Measurements from ENCODE around the gene PPAN.

Gene PPAN

GRCh38 chr19:10106100-10106936, at the start of gene PPAN:
Gene PPAN, plus strand, starts transcription at chr19:10106362. Its CDS starts 33 bp downstream, at chr19:10106395.
- Histone ChIP-seq H3K4me3 (ENCODE audit: low read length) (peak within 1 kb of the TSS; percentile 98), H3K9me3 (ENCODE audit: insufficient read depth, low read depth, low read length) (no peaks in the 10 kb centered on the region), H3K36me3 (ENCODE audit: insufficient read depth, low read depth, low read length) (peaks cover 42% of the 10 kb centered on the region), H3K9ac (ENCODE audit: low read depth, low read length) (peak within 1 kb of the TSS; percentile 96), H3K27ac (ENCODE audit: low read length) (peak within 1 kb of the TSS; percentile 81), H3K4me1 (ENCODE audit: insufficient read depth, low read length) (no peaks in the 10 kb centered on the region; the same call in 1 of the 2 replicates), H3K27me3 (ENCODE audit: insufficient read depth, low read length) (no peaks in the 10 kb centered on the region)

GRCh38 chr19:10061717-10062310, 44.3 kb upstream of the PPAN start:
- Histone ChIP-seq H3K27ac (ENCODE audit: low read length) (no peak overlapping the region), H3K36me3 (ENCODE audit: insufficient read depth, low read depth, low read length) (no peaks in the 10 kb centered on the region), H3K9ac (ENCODE audit: low read depth, low read length) (no peak overlapping the region), H3K27me3 (ENCODE audit: insufficient read depth, low read length) (peaks cover 26% of the 10 kb centered on the region), H3K4me1 (ENCODE audit: insufficient read depth, low read length) (no peaks in the 10 kb centered on the region), H3K4me3 (ENCODE audit: low read length) (no peak overlapping the region), H3K9me3 (ENCODE audit: insufficient read depth, low read depth, low read length) (no peaks in the 10 kb centered on the region)

- Histone ChIP-seq H3K4me3 (ENCODE audit: low read length) (no peak overlapping the region), H3K27me3 (ENCODE audit: insufficient read depth, low read length) (peaks cover 8% of the 10 kb centered on the region), H3K4me1 (ENCODE audit: insufficient read depth, low read length) (no peaks in the 10 kb centered on the region), H3K36me3 (ENCODE audit: insufficient read depth, low read depth, low read length) (no peaks in the 10 kb centered on the region), H3K27ac (ENCODE audit: low read length) (no peak overlapping the region), H3K9me3 (ENCODE audit: insufficient read depth, low read depth, low read length) (no peaks in the 10 kb centered on the region), H3K9ac (ENCODE audit: low read depth, low read length) (no peak overlapping the region)
Measured at GRCh38 chr19:10068205-10068604, 38.0 kb upstream of the PPAN start.

- Histone ChIP-seq H3K9me3 (ENCODE audit: insufficient read depth, low read depth, low read length) (peaks cover 4% of the 10 kb centered on the region), H3K27me3 (ENCODE audit: insufficient read depth, low read length) (peaks cover 2% of the 10 kb centered on the region; the same call in 1 of the 2 replicates), H3K4me3 (ENCODE audit: low read length) (no peak overlapping the region), H3K4me1 (ENCODE audit: insufficient read depth, low read length) (no peaks in the 10 kb centered on the region), H3K9ac (ENCODE audit: low read depth, low read length) (no peak overlapping the region), H3K36me3 (ENCODE audit: insufficient read depth, low read depth, low read length) (no peaks in the 10 kb centered on the region), H3K27ac (ENCODE audit: low read length) (no peak overlapping the region)
Measured at GRCh38 chr19:10069046-10069445, 37.1 kb upstream of the PPAN start.

GRCh38 chr19:10070730-10071446, 35.3 kb upstream of the PPAN start:
- Histone ChIP-seq H3K4me1 (ENCODE audit: insufficient read depth, low read length) (no peaks in the 10 kb centered on the region), H3K9me3 (ENCODE audit: insufficient read depth, low read depth, low read length) (peaks cover 7% of the 10 kb centered on the region), H3K36me3 (ENCODE audit: insufficient read depth, low read depth, low read length) (no peaks in the 10 kb centered on the region), H3K27ac (ENCODE audit: low read length) (no peak overlapping the region), H3K27me3 (ENCODE audit: insufficient read depth, low read length) (peaks cover under 1% of the 10 kb centered on the region; the same call in 1 of the 2 replicates), H3K4me3 (ENCODE audit: low read length) (no peak overlapping the region), H3K9ac (ENCODE audit: low read depth, low read length) (no peak overlapping the region)

GRCh38 chr19:10074153-10074552, 32.0 kb upstream of the PPAN start:
- H3K9ac ChIP-seq (ENCODE audit: low read depth, low read length) = no peak overlapping the region
- peaks cover 7% of the 10 kb centered on the region for H3K9me3 ChIP-seq (ENCODE audit: insufficient read depth, low read depth, low read length)
- H3K27ac ChIP-seq (ENCODE audit: low read length) = no peak overlapping the region
- H3K4me1 ChIP-seq (ENCODE audit: insufficient read depth, low read length) = no peaks in the 10 kb centered on the region
- no peaks in the 10 kb centered on the region for H3K36me3 ChIP-seq (ENCODE audit: insufficient read depth, low read depth, low read length)
- peaks cover 10% of the 10 kb centered on the region for H3K27me3 ChIP-seq (ENCODE audit: insufficient read depth, low read length)
- H3K4me3 ChIP-seq (ENCODE audit: low read length) = no peak overlapping the region

GRCh38 chr19:10076535-10076934, 29.6 kb upstream of the PPAN start:
- Histone ChIP-seq H3K36me3 (ENCODE audit: insufficient read depth, low read depth, low read length) (no peaks in the 10 kb centered on the region), H3K9ac (ENCODE audit: low read depth, low read length) (no peak overlapping the region), H3K9me3 (ENCODE audit: insufficient read depth, low read depth, low read length) (peaks cover 7% of the 10 kb centered on the region), H3K4me3 (ENCODE audit: low read length) (no peak overlapping the region), H3K4me1 (ENCODE audit: insufficient read depth, low read length) (no peaks in the 10 kb centered on the region), H3K27ac (ENCODE audit: low read length) (no peak overlapping the region), H3K27me3 (ENCODE audit: insufficient read depth, low read length) (peaks cover 10% of the 10 kb centered on the region)

GRCh38 chr19:10078329-10078728, 27.8 kb upstream of the PPAN start:
- Histone ChIP-seq H3K27me3 (ENCODE audit: insufficient read depth, low read length) (peaks cover 10% of the 10 kb centered on the region), H3K36me3 (ENCODE audit: insufficient read depth, low read depth, low read length) (no peaks in the 10 kb centered on the region), H3K4me3 (ENCODE audit: low read length) (no peak overlapping the region), H3K27ac (ENCODE audit: low read length) (no peak overlapping the region), H3K9ac (ENCODE audit: low read depth, low read length) (no peak overlapping the region), H3K4me1 (ENCODE audit: insufficient read depth, low read length) (no peaks in the 10 kb centered on the region), H3K9me3 (ENCODE audit: insufficient read depth, low read depth, low read length) (peaks cover 7% of the 10 kb centered on the region)

- H3K4me1 ChIP-seq (ENCODE audit: insufficient read depth, low read length) = no peaks in the 10 kb centered on the region
- H3K9ac ChIP-seq (ENCODE audit: low read depth, low read length) = no peak overlapping the region
- peaks cover 16% of the 10 kb centered on the region for H3K27me3 ChIP-seq (ENCODE audit: insufficient read depth, low read length)
- H3K27ac ChIP-seq (ENCODE audit: low read length) = no peak overlapping the region
- no peak overlapping the region for H3K4me3 ChIP-seq (ENCODE audit: low read length)
- H3K9me3 ChIP-seq (ENCODE audit: insufficient read depth, low read depth, low read length) = peaks cover 3% of the 10 kb centered on the region
- H3K36me3 ChIP-seq (ENCODE audit: insufficient read depth, low read depth, low read length) = no peaks in the 10 kb centered on the region
Measured at GRCh38 chr19:10079031-10079453, 27.1 kb upstream of the PPAN start.

- H3K9ac ChIP-seq (ENCODE audit: low read depth, low read length) = no peak overlapping the region
- peaks cover 32% of the 10 kb centered on the region for H3K27me3 ChIP-seq (ENCODE audit: insufficient read depth, low read length)
- H3K27ac ChIP-seq (ENCODE audit: low read length) = no peak overlapping the region
- no peak overlapping the region for H3K4me3 ChIP-seq (ENCODE audit: low read length)
- H3K4me1 ChIP-seq (ENCODE audit: insufficient read depth, low read length) = no peaks in the 10 kb centered on the region
- H3K9me3 ChIP-seq (ENCODE audit: insufficient read depth, low read depth, low read length) = no peaks in the 10 kb centered on the region
- no peaks in the 10 kb centered on the region for H3K36me3 ChIP-seq (ENCODE audit: insufficient read depth, low read depth, low read length)
Measured at GRCh38 chr19:10083911-10084310, 22.3 kb upstream of the PPAN start.

GRCh38 chr19:10084803-10085202, 21.4 kb upstream of the PPAN start:
- Histone ChIP-seq H3K9ac (ENCODE audit: low read depth, low read length) (no peak overlapping the region), H3K36me3 (ENCODE audit: insufficient read depth, low read depth, low read length) (no peaks in the 10 kb centered on the region), H3K9me3 (ENCODE audit: insufficient read depth, low read depth, low read length) (no peaks in the 10 kb centered on the region), H3K4me3 (ENCODE audit: low read length) (no peak overlapping the region), H3K4me1 (ENCODE audit: insufficient read depth, low read length) (no peaks in the 10 kb centered on the region), H3K27me3 (ENCODE audit: insufficient read depth, low read length) (peaks cover 32% of the 10 kb centered on the region), H3K27ac (ENCODE audit: low read length) (no peak overlapping the region)
